NCI-H69 (cell line): ENCODE results near the gene SMOC2.
"Not testable (repeated sequence)": the region's sequence is repeated elsewhere in the genome, so short reads cannot be mapped to it uniquely, and the experiment has no call there.

Source experiments
- DNase-seq: peaks from one replicate; lab custom pipeline; 2025; lab: John Stamatoyannopoulos, UW

The SMOC2 gene

GRCh38 chr6:168678588-168678987 is 237.6 kb downstream of the SMOC2 start:
- no peak for DNase-seq

GRCh38 chr6:168681748-168682147 is 240.8 kb downstream of the SMOC2 start:
- DNase-seq = no peak

GRCh38 chr6:168683621-168684020 is 242.6 kb downstream of the SMOC2 start:
- DNase-seq = no peak

- no peak for DNase-seq
Measured at GRCh38 chr6:168684471-168684870, 243.5 kb downstream of the SMOC2 start.

- DNase-seq = no peak
Measured at GRCh38 chr6:168684906-168685305, 243.9 kb downstream of the SMOC2 start.

- no peak for DNase-seq
Measured at GRCh38 chr6:168686029-168686738, 245.2 kb downstream of the SMOC2 start.

GRCh38 chr6:168686831-168687730 is 246.1 kb downstream of the SMOC2 start:
- DNase-seq = no peak

GRCh38 chr6:168690271-168690670 is 249.3 kb downstream of the SMOC2 start:
- DNase-seq = no peak

GRCh38 chr6:168691774-168692173 is 250.8 kb downstream of the SMOC2 start:
- no peak for DNase-seq

GRCh38 chr6:168692193-168692914 is 251.4 kb downstream of the SMOC2 start:
- no peak for DNase-seq

GRCh38 chr6:168692915-168693257 is 251.9 kb downstream of the SMOC2 start:
- not testable (repeated sequence) for DNase-seq

- not testable (repeated sequence) for DNase-seq
Measured at GRCh38 chr6:168694797-168695196, 253.8 kb downstream of the SMOC2 start.

GRCh38 chr6:168695701-168696100 is 254.7 kb downstream of the SMOC2 start:
- peak; percentile 13 for DNase-seq

GRCh38 chr6:168698923-168699322 is 257.9 kb downstream of the SMOC2 start:
- DNase-seq = no peak

GRCh38 chr6:168699631-168700295 is 258.8 kb downstream of the SMOC2 start:
- DNase-seq = peak; percentile 59

- DNase-seq = no peak
Measured at GRCh38 chr6:168700880-168701279, 259.9 kb downstream of the SMOC2 start.

GRCh38 chr6:168703990-168704389 is 263.0 kb downstream of the SMOC2 start:
- no peak for DNase-seq

GRCh38 chr6:168704678-168705077 is 263.7 kb downstream of the SMOC2 start:
- DNase-seq = no peak

- not testable (repeated sequence) for DNase-seq
Measured at GRCh38 chr6:168705271-168705670, 264.3 kb downstream of the SMOC2 start.

- DNase-seq = no peak
Measured at GRCh38 chr6:168706471-168707177, 265.6 kb downstream of the SMOC2 start.

- no peak for DNase-seq
Measured at GRCh38 chr6:168708526-168708925, 267.5 kb downstream of the SMOC2 start.
